Suppressor macrophage treated with lipopolysaccharide for 4 hours (primary cell): ENCODE results near the gene SS18L1.

ENCODE experiments used
- DNase-seq: peaks from one replicate; pipeline ENCODE4 v3.0.0-alpha.2; 2020

SS18L1 gene

DNA sequence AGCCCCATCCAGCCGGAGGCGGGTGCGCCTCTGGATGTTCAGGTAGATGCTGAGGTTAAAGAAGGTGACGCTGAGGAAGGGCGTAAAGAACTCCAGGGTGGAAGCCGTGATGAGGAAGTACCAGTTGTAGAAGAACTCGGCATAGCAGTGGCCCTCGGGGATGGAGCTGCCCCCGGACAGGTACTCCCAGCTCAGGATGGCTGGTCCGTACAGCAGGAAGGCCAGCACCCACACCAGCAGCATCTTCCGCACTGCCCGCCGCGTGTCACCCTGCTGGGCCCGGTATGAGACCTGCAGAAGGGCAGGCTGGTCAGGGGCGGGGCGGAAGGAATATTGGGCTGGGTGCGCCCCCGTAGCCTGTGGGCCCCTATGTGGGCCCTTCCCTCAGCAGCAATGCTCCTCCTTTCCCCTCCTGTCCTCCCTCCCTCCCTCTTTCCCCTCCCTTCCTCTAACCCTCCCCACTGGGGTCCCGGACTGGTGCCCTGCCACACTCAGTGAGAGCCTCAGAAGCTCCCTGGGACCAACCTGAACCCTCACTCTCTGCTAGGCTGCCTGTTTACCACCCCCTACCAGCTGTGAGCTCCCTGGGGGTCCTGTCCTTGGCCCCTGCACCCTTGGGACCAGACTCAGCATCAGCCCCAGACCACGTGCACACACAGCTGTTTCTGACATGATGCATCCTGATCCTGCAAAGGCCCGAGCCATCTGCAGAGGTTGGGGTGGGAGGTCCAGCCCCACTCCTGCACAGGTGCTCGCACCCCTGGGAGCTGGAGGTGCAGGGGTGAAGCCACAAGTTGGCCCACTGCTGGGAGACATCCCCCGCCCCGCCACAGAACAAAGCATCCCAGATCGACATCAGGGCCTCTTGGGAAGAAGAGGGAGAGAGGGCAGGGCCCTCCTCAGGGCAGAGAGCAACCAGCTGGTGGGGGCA is 73.3 kb downstream of the SS18L1 start:
- DNase-seq, result no peak

DNA sequence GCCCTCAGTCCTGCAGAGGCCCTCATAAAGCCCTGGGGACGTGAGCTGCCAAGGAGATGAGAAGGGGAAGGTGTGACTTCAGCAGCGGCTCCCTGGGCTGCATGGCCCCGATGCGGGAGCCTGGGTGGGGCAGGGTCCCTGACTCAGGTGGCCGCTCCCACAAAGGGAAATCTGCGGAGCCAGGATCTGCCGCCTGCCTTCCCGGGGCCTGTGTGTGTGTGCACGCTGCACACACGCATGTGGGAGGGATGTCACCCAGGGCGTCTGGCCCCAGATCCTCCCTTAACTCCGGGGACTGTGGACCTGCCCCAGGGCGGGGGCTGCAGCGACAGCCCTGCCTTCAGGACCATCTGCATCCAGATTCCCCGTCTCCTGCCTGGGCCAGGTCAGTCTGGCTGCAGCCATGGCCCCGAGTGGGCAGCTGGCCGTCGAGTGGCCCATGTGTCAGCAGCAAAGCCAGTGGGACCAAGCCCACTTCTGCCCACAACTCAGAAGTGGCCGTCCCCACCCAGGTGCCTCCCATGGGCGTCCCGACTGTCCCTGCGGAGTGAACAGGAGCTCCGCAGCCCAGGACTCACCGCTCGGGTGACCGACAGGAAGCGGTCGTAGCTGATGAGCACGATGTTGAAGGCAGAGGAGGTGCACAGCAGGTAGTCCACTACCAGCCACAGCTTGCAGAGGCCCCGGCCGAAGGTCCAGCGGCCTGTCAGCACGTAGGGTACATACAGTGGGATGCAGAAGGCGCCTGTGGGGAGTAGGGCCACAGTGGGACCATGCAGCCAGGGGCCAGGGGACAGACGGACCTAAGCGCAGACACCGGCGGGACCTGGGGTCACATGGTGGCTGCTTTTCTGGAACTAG is 74.6 kb downstream of the SS18L1 start:
- no peak for DNase-seq

DNA sequence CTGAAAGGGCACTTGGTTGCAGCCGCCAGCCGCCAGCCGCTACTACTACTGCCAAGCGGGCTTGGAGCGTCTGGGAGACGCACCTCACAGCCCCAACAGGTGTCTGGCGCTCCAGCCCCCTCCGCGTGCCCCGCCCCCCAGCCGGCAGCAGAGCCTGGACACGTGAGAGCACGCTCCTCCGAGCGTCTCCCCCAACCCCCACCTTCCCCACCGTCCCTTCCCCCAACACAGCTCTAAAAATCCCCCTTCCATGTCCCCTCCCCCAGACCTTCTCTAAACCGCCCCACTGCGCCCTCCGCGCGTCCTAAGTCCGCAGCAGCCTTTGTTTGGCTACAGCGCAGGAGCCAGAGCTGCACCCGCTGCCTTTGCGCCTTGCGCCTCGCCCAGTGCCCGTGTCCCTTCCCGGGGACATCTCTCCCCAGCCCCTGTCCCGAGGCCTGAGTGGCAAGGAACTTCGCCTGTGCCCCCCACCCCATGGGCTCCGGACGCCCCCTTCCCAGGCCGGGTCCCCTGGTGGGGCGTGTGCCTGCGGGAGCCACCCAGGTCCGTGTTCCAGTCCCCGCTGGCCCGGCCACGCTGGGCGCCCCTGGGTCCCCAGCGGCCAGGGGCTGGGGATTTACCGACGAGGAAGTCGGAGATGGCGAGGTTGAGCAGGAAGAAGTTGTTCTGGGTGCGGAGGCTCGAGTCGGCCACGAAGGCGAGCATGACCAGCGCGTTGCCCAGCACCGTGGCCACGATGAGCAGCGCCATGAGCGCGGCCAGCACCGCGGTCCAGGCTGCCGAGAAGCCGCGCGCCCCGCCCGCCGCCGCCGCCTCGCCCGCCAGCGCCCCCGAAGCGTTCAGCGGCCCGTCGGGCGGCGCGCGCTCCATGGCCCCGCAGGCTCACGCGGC is 75.8 kb downstream of the SS18L1 start:
- no peak for DNase-seq

DNA sequence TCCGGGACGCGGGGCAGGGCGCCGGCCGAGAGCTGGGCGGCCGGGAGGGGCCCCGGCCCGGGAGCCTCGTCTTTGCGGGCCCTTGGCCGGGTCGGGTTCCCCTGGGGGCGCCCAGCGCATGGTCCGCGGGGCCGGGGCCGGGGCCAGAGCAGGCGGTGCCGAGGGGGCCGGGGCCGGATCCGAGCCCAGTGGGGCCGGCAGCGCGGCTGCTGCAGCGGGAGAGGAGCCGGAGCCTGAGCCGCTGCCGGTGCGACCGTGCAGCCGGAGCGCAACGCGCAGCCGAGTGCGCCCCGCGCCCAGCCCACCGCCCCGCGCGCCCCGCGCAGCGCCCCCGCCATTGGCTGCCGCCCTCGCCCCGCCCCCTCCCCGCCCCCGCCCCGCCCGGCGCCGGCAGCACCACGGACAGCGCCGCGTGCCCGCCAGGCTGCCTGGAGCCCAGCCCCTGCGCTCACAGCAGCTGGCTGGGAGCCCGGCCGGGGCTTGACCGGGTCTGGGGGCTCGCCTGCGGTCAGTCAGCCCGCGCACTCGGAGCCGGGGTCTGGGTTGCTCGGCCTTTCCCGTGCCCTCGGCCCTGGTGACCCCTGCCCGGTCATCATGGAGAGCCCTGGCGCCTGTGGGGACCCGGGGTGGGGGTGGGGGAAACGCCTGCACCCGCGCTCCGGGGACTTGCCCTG is 76.6 kb downstream of the SS18L1 start, which contains the start of gene HRH3:
HRH3 (minus strand) TSS at position 287 of the 674 bp plus-strand sequence. CDS start 308 bp downstream, outside the sequence.
- DNase-seq, result peak; percentile 41

DNA sequence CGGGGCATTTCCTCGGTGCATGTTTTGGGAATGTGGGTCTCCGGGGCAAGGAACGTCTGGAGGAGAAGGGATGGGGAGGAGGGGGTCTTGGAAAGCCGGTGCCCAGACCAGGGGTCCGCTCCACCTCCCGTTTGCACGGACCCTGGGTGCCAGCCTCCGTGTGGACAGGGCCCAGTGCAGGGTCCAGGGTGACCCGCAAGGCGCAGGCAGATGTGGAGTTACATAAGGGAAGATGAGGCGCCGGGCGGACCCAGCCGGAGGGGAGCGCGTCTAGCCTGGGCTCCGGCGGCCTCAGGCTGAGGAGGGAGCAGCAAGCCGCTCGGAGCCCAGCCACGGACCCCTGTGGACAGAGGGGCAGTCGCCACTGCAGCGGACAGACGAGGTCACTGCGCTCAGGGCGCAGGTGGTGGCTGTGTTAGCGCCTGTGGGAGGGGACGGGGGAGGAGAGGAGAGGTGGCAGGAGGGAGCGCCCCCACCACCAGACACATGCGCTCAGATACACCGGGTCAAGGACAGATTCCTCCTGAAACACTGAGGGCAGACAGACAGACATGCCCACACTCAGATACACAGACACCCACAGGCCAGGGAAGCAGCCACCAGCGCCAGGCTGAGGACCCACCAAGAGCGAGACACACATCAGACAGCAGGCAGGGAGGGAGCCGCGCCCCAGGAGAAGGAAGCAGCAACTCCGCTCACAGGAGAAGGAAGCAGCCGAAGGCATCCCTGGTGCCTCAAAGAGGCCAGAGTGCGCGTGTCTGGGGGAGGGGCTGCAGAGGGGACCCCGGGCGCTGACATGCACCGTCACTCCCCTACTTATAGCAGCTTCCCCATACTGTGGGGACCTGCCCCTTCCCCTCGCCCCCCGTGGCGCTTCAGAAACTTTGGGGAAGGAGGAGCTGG is 77.3 kb downstream of the SS18L1 start:
- DNase-seq, result no peak

DNA sequence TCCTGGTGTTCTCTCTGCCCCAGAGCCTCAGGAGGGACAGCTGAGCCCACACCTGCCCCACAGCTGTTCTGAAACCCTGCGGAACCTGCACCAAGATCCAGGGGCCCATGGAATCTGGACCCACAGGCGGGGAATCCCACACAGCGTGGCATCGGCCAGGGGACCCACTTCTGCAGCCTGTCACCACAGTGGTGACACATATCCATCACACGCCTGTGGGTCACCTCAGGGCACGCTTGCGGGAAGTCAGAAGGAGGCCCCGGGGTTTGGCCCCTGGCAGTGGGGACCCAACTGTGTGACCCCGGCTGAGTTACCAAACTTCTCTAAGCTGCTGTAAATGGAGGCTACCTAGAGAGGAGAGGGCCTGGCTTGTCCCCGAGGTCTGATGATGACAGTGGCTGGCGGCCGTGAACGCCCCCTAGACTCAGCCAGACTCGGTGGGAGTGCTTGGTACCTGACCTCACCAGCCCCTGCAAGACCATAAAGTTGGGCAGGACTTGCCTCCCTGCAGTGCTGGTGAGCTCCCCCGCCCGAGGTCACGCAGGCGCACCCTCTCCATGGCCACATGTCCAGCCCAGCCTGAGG is 78.8 kb downstream of the SS18L1 start:
- DNase-seq, result no peak

DNA sequence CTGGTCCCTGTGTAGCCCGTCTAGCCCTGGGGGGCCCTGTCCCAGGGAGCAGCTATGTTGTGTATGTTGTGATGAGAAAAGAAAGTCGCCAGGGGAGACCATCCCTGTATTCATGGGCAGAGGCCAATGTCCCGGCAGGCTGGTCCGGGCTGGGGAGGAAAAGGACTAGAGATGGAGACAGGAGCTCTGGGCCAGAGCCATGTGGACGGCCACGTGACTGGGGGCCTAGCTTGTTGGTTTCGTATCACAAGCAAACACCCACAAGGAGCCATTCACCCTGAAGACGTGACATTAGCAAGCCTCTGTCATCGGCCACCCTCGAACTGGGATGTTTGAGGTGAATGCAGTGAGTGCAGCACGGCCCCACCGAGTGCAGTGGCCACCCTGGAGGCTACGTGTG is 79.4 kb downstream of the SS18L1 start:
- no peak for DNase-seq

DNA sequence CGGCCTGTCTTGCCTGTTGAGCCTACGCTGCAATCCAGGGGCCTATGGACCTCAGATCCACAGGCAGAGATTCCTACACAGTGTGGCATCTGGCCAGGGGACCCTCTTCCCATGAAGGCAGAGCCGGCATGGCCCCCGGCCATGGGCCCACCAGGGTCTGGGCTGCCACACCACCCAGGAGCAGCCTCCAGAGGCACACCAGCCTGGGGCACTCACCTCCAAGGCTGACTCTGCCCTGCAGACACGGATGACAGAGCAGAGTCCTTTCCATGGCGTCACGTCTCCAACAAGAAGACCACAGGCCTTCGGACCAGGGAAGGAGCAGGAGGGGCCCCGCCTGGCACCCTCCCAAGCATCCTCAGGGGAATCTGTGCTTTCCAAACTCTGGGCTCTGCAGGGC is 80.0 kb downstream of the SS18L1 start:
- no peak for DNase-seq

DNA sequence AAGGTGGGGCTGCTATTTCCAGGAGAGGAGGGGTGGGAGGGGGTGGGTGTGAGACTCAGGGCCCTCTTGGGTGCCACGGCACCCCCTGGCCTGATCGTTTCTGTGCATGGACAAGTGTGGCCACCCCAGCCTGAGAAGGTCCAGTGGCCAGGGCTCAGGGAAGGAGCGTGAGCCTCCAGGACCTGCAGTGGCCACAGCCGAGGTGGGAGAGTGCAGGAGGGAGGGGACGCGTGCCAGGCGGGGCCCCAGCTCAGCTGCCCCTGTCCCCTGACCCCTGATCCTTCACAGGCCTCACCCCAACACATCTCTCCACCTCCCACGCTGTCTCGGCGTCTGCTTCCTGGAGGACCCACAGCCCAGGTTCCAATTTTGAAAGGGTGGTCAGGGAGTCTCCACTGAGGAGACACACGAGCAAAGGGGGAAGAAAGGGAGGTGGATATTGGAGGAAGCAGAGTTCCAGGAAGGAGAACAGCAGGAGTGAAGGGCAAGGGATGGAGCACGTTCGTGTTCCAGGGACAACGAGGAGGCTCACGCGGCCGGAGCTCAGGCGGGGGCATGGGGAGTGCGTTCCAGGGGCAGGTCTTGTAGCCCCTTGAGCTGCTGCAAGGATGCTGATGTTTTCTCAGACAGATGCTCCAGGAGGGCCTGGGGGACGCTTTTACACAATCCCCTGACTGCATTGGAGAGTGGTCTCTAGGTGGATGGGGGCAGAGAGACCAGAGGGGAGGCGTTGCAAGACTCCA is 80.7 kb downstream of the SS18L1 start:
- no peak for DNase-seq

DNA sequence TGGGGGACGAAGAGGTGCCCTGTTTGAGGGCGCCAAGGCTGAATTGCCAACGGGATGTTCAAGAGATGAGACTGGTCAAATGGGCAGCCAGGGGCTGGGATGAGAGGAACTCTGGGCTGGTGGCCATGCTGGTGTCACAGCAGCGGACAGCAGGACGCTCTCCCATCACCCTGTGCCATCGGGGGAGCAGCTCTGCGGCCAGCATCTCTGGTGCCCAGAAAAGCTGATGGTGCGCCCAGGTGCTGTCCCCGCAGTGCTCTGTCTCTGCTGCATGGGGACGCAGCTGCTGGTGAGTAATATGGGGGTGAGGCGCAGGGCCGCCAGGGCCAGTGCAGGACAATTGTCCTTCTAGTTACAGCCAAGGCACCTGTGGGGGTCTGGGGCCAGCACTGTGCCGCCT is 81.5 kb downstream of the SS18L1 start:
- no peak for DNase-seq

DNA sequence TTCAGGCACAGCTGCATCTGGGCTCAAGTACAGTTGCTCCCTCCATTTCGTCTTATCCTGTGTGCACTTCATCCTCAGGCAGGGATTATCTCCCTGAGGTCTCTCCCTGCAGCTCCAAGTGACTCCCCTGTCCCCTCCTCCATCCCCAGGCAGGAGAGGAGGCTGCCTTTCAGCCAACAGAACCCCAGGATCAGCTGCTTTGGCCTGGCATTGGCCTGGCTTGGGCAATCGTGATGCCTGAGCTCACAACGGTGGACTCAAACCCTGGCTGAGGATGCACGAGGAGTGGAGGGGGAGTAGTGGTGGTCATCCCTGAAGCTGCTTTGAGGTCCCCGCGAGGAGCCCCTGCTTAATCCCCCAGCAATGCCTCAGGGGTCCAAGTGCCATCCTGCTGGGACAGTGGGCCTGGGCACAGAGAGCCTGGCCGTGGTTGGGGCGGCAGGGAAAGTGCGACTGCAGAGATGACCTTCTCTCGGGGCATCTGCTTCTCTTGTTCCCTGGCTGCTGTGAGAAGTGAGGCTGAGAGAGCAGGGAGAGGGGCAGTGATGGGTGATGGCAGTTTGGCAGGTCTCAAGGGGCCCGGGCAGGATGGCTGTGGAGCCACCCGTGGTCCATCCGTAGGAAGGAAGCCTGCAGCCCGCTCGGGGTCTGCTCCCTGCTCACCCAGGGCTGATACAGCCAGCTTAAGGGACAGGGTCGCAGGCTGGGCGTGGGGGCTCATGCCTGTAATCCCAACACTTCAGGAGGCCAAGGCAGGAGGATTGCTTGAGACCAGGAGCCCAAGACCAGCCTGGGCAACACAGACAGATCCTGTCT is 82.5 kb downstream of the SS18L1 start:
- DNase-seq, result no peak

DNA sequence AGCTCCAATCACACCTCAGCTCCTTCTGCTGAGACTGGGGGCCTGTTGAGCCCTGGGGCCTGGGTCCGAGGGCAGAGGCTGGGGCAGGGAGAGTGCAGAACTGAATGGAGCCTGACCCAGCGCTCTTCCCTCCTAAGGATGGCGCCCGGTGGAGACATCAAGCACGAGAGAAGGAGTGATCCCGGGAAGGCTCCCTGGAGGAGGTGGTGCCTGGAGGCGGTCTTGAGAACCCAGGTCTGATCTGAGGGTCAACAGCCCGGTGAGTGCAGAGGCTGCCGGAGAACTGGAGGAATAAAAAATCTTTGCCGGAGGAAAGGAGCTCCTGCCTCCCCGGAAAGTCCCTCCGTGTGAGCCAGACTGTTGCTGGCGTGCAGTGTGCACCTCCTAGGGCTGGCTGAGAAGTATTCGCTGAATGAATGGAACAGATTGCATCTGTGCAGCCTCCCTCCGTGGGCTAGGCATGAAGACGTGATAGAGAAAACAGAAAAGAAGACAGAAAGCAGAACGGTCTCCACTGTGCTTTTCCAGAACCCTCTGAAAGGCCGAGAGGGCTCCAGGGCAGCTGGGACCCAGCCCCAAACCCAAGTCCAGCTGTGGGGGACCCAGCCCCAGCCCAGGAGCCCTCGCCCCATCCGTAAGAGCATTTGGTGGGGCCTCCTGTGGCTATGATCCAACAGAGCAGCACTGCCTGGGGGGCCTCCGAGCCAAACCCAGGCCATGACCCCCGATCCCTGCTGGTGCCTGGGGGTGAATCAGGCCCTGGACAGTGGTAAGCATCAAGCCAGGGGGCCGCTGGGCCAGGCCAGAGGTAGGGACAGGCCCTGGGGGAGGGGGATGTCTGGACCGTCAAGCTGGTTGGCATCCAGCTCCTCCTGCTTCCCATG is 83.4 kb downstream of the SS18L1 start:
- no peak for DNase-seq

DNA sequence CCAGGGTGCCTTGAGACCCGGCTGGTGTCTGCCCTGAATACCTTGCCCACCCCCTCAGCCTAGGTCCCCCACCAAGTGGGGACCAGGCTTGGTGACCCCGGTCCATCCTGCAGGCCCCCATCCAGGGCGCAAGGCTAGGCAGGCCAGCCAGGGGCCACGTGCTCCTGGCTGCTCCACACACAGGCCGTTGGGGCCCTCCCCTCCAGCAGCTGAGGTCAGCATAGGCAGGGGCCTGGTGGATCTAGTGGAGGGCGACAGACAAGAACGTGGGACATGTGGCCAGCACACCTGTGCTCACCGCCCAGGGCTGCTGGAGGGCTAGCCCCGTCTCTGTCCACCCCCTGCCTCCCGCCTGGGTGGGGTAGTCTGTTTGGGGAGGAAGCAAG is 84.0 kb downstream of the SS18L1 start:
- no peak for DNase-seq

DNA sequence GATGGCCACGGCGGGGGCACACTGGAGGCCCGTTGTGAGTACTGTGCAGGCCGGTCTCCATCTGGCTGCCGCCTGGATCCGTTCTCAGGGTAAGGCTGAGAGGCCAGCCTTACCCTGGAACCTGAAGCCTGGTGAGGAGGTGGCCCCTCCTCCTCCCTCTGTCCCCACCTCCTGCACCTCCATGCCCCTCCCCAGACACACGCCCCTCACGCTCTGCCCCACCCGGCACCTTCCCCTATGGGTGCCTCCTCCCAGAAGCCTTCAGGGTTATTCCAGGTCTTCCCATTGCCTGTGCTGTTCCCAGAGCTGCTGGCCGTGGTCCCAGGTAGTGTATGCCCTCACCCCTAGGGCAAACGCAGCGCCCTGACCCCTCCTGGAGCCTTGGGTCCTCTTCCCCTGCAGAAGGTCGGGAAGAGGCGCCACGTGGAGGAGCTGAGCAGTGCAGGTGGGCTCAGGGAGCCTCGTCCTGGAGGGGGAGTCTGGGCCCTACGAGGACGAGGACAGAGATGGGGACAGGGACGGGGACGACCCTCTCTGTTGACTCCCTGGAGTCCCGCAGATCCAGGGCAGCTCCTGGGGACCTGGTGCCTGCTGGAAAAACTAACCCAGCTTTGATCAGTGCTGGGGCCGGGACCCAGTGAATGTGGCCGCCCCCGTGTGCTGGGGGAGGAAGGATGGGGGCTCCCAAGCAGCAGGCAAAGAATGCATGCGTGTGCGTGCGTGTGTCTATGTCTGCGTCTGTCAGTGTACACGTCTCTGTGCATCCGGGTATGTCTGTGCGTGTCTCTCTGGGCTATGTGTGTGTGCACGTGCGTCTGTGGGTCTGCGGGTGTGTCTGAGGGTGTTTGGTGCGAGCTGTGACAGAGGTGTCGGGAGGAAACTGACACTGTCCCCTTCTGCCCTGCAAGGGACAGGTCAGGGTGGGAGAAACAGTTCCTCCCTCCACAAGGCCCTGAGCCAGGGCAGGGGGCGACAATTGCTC is 84.7 kb downstream of the SS18L1 start:
- DNase-seq, result no peak

DNA sequence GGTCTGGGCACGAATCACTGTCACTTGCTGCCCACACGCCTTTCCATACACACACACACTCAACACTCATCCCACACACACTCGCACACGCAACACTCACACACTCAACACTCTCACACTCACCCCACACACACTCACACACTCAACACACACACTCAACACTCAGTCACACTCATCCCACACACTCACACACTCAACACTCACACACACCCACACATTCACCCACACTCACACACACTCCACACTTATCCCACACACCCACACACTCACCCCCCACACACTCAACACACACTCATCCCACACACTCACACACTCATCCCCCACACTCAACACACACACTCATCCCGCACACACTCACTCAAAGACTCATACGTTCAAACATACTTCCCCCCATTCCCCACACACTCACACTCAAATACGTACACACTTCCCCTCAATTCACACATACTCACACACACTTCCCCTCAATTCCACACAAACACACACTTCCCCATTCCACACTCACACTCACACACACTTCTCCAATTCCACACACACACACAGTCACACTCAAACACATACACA is 85.5 kb downstream of the SS18L1 start:
- no peak for DNase-seq

DNA sequence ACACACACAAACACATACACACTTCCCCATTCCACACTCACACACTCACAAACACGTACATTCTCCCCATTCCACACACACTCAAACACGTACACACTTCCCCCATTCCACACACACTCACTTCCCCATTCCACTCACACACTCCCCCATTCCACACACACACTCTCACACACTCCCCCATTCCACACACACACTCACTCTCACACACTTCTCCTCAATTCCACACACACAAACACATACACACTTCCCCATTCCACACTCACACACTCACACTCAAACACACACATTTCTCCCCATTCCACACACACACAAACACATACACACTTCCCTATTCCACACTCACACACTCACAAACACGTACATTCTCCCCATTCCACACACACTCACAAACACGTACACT is 86.1 kb downstream of the SS18L1 start:
- no peak for DNase-seq
